A673 (cell line): Measurements from ENCODE around the gene DPM1. TPM values are rescaled to one million over a fixed set of nuclear protein-coding genes. Genes with fewer than 3 reads are reported as not detected.

Experiments used
- BruUV-seq: library from RNA; stranded (reverse); fragments of 400-500 nt; replicated peaks from 2 replicates; lab custom pipeline; 2021; lab: Mats Ljungman, UMichigan
- CTCF ChIA-PET: fragments of 300-600 bp; sonication (Branson Sonifier 250); formaldehyde crosslinking; loops from one replicate; lab custom pipeline; 2022; ENCODE audit warnings: antibody characterized with exemption; lab: Charles Lee
- POLR2A ChIA-PET: fragments of 300-600 bp; sonication (Branson Sonifier 250); formaldehyde crosslinking; loops from one replicate; lab custom pipeline; 2022; ENCODE audit warnings: antibody characterized with exemption; ENCODE audit not compliant: low non-redundant PET; lab: Charles Lee
- DNase-seq: peaks from one replicate; pipeline ENCODE4 v3.0.0-alpha.2; 2015; ENCODE audit warnings: low spot score
- H3K27ac ChIP-seq: fragments of 200-600 bp; sonication (generic); 2 replicates; pipeline ENCODE4 v1.5.1; 2016; ENCODE audit warnings: mixed run types, low read depth, mild to moderate bottlenecking, mixed read lengths, antibody characterized with exemption, low read length; ENCODE audit not compliant: poor library complexity, severe bottlenecking
- H3K27me3 ChIP-seq: fragments of 200-600 bp; sonication (generic); replicated peaks from 2 replicates; pipeline ENCODE4 v1.6.1; 2017; ENCODE audit warnings: mixed run types, low read depth, mild to moderate bottlenecking, mixed read lengths, antibody characterized with exemption, low read length; ENCODE audit not compliant: insufficient read depth, poor library complexity
- H3K36me3 ChIP-seq: fragments of 200-600 bp; sonication (generic); 2 replicates; pipeline ENCODE4 v1.6.1; 2016; ENCODE audit warnings: mixed run types, mild to moderate bottlenecking, mixed read lengths, antibody characterized with exemption, low read length; ENCODE audit not compliant: insufficient read depth, poor library complexity, severe bottlenecking
- H3K4me1 ChIP-seq: fragments of 200-600 bp; sonication (generic); 2 replicates; pipeline ENCODE4 v1.6.1; 2017; ENCODE audit warnings: mixed run types, mild to moderate bottlenecking, mixed read lengths, antibody characterized with exemption, low read length; ENCODE audit not compliant: insufficient read depth, poor library complexity, severe bottlenecking
- H3K4me3 ChIP-seq: fragments of 200-600 bp; sonication (generic); 2 replicates; pipeline ENCODE4 v1.5.1; 2016; ENCODE audit warnings: low read depth, mixed run types, mild to moderate bottlenecking, mixed read lengths, low read length; ENCODE audit not compliant: poor library complexity, severe bottlenecking
- H3K9me3 ChIP-seq: fragments of 200-600 bp; sonication (generic); 2 replicates; pipeline ENCODE4 v1.6.1; 2016; ENCODE audit warnings: mixed run types, low read depth, mild to moderate bottlenecking, mixed read lengths, antibody characterized with exemption, low read length; ENCODE audit not compliant: poor library complexity, severe bottlenecking
- CTCF ChIP-seq: fragments of 300-800, 200-600 bp; sonication (generic); conservative IDR thresholded peaks from 2 replicates; pipeline ENCODE4 v1.5.1; 2017; ENCODE audit warnings: low read depth, mild to moderate bottlenecking, antibody characterized with exemption, low read length, moderate library complexity, mixed read lengths
- EZH2 ChIP-seq: fragments of 200-600 bp; sonication (generic); IDR thresholded peaks from 2 replicates; pipeline ENCODE4 v1.6.1; 2017; ENCODE audit warnings: borderline replicate concordance, low read depth, mild to moderate bottlenecking, mixed read lengths, antibody characterized with exemption, low read length; ENCODE audit not compliant: poor library complexity, severe bottlenecking
- intact Hi-C: fragments of 100-400 bp; cut with micrococcal nuclease; formaldehyde crosslinking; loops from one replicate; pipeline ENCODE4 v1.10.0; 2022; ENCODE audit not compliant: unreplicated experiment
- total RNA-seq: library from RNA; stranded (reverse); gene quantifications from 2 replicates; pipeline ENCODE4 v1.2.3, GENCODE V29; 2021

Gene DPM1
- total RNA-seq, 1 experiment from 2014 or later, result 65.5 TPM

- Histone ChIP-seq H3K9me3 (no peaks in the 10 kb centered on the region), H3K4me1 (no peaks in the 10 kb centered on the region), H3K4me3 (no peak overlapping the region), H3K27me3 (no peaks in the 10 kb centered on the region), H3K36me3 (peaks cover 7% of the 10 kb centered on the region), H3K27ac (no peak overlapping the region)
- CTCF ChIA-PET, result no interaction called here
- TF ChIP-seq EZH2, result no peak
- TF ChIP-seq CTCF, result no peak
- no TSS peak for BruUV-seq
- POLR2A ChIA-PET, result no interaction called here
- no peak for DNase-seq
- intact Hi-C loops, result no loop called here
Measured at GRCh38 chr20:51004305-51004727, 46.0 kb upstream of the DPM1 start.

- Histone ChIP-seq H3K4me1 (no peaks in the 10 kb centered on the region), H3K36me3 (peaks cover 7% of the 10 kb centered on the region), H3K27ac (no peak overlapping the region), H3K4me3 (no peak overlapping the region), H3K27me3 (no peaks in the 10 kb centered on the region), H3K9me3 (no peaks in the 10 kb centered on the region)
- POLR2A ChIA-PET, result no interaction called here
- CTCF ChIA-PET, result no interaction called here
- intact Hi-C loops, result no loop called here
- no TSS peak for BruUV-seq
- no peak for TF ChIP-seq CTCF
- TF ChIP-seq EZH2, result no peak
- DNase-seq, result no peak
Measured at GRCh38 chr20:51003753-51004152, 45.4 kb upstream of the DPM1 start.

- intact Hi-C loops, result no loop called here
- Histone ChIP-seq H3K4me3 (no peak overlapping the region), H3K27me3 (no peaks in the 10 kb centered on the region), H3K9me3 (no peaks in the 10 kb centered on the region), H3K4me1 (no peaks in the 10 kb centered on the region), H3K27ac (no peak overlapping the region), H3K36me3 (peaks cover 7% of the 10 kb centered on the region)
- TF ChIP-seq EZH2, result no peak
- no peak for TF ChIP-seq CTCF
- ChIA-PET CTCF (no interaction called here), POLR2A (no interaction called here)
- BruUV-seq, result no TSS peak
- no peak for DNase-seq
Measured at GRCh38 chr20:51002633-51003032, 44.3 kb upstream of the DPM1 start.
